GM18511 (cell line): ENCODE results near the gene GSG1L.

Experiments used
- ATAC-seq: cut with Tn5 transposase; IDR thresholded peaks from one replicate; pipeline ENCODE4 v1.9.1; 2021; ENCODE audit warnings: mild to moderate bottlenecking, moderate library complexity; ENCODE audit not compliant: unreplicated experiment

The GSG1L gene

DNA sequence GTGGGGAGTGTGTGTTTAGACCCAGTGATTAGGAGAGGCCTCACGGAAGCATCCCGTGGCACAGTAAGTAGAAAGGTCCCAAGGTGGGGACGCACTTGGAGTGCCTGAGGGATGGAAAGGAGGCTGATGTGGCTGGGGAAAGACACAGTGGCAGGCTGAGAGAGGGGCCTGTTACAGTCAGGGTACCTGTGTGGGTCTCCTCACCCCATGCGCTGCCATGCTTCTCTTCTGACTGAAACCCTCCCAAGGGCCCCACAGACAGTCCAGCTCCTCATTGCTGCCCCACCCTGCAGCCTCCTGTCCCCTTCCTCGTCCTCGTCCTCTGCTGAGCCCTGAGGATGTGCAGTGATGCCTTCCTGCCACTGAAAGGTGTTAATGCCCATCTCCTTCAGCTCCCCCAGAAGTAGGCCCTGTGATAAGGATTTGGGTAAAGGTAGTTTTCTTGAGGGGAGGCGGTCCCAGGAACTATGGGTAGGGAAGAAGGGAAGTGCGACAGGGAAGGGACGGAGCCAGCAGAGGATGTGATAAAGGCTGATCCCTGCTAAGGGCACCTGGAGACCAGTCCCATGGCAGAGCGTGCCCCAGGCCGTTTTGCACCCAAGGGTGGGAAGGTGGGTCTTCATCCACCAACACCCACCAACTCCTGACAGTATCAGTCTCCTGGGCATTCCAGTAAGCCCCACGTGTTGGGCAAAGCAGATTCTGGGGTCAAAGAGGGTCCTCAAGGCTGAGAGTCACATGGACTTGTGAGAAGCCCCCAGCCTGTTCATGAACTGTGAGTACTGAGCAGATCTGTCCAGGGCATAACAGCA is 237.2 kb downstream of the GSG1L start:
- no peak for ATAC-seq

DNA sequence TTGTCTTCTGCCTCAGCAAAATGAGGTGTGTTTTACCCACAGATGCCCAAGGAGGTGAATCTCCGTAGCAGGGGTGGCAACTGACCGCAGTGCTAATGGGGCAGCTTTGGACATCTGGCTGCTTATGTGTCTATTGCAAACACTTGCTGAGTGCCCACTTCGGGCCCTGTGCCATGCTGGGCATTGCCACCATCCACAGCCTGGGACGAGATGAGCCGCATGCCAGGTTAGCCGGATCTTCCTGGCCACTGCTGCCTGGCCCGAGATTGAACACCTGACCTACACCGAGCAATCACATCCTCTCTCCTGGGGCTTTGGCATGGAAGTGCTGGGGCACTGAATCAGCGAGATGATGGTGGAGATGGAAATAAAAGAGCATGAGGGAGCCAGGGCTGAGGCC is 238.7 kb downstream of the GSG1L start:
- no peak for ATAC-seq

DNA sequence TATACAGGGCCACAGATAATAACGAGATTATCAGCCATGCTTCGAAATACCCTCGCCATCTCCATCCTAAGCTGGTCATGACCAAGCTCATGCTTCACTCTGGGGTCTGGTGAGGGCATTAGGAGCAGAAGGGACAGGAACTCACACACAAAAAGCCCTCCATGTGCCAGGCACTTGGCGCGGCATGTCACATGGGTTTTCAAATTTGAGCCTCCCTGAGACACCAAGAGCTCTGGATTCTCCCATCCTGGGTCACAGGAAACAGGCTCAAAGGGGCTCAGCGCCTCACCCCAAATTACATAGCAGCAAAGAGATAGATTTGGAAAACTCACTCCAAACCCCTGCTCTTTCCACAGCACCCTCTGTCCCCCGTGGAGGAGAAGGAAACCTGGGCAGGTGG is 239.5 kb downstream of the GSG1L start:
- ATAC-seq, result no peak

DNA sequence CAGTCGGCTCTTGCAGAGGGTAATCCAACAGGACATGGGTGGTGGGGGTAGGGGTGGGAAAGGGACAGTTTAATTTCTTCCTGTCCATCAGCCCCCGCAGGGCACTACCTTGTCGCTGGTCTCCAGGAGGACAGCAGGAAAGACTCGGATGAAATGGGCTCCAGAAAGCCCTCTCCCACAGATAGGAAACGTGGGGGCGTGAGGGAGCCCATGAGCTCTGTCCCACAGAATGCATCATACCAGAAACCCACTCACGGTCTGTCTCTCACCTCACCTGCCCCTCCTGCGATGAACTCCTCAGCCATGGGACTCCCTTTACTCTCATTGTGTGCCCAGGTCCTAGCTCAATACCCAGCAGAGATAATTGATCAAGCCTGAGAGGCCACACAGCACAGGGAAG is 240.1 kb downstream of the GSG1L start:
- no peak for ATAC-seq

DNA sequence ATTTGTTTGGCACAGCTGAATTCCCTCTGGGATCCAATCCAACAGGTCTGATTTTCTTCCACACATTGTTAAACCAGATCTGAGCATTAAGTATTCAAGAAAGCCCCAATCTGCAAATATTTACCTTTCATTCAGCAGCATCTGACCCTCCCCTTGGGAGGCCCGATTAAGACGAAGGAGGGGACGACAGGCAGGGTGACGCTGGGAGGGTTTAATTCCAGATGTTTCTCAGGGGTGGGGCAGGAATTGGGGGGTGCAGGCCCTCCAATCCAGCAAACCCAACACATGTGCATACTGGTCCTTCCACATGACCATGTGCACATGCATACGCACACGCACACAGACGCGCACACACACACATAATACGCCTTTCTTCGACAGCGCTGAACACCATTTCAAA is 240.5 kb downstream of the GSG1L start:
- ATAC-seq, result no peak

DNA sequence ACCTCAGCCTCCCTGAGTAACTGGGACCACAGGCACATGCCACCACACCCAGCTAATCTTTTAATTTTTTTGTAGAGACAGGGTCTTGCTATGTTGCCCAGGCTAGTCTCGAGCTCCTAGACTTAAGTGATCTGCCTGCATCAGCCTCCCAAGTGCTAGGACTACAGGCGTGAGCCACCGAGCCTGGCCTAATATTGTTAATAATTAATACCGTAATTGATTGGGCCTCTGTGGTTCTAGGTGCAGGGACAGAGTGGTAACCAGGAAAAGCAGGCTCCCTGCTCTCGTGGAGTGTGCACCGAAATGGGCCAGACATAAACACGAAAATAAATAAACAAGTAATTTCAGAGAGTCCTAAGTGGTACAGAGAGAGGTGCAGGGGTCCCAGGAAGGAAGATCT is 241.0 kb downstream of the GSG1L start:
- no peak for ATAC-seq

DNA sequence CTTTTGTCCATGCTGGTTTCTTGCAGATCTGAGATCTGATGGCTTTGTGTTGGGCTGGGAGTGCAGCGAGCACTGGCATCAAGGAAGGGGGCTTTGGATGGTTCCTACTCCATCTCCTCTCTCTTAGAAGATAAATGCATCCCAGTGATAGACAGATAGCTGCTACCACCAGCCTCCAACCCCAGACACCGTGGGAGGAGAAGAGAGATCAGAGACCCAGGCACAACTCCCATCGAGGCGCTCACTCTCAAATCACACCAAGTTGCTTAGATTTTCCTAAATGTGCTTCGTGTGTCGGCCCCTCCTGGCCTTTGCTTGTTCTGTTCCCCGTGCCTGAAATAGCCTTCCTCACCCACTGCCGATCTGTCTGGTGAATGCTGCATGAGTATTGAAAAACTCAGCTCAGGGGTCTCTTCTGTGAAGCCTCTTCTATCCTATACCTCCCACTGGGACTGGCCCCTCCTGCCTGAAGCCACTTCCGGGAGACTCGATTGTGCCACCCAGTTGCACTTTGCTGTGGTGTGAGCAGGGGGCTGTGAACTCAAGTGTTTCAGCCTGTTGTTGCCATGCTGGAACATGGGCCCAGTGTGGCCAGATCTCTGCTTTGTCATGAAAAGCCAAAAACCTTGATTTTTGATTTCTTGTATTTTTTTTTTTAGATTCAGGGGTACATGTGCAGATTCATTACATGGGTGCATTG is 242.7 kb downstream of the GSG1L start:
- ATAC-seq, result no peak

DNA sequence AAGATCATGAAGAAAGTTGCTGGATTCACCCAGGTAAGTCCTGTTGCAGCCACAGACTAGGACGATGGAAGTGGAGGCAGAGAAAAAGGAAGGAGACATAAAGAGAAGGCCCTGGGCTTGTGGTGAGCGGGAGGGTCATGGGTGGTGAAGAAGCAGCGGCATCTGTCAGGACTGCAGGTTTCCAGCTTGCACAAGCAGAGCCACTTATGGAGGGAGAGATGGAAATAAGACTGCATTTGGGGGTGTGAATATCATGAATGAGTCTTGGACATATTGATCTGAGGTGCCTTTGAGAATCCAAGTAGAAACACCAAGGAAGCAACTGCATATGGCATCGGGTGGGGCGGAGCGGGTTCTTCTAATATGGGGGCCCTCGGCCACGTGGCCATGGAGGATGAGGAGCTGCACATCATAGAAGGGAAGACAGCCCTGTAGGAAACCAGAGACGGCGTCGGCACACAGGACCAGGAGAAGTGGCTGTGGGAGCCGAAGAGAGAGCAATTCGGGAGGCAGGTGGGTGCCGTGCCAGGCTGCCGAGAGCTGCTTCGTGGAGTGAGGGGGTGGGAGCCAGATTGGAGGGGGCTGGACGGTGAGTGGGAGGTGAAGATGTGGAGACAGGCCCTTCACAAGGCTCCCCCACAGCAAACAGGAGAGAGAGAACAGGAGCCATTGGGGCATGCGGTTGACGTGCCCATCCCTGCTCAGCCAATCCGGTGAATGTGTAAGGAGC is 243.5 kb downstream of the GSG1L start:
- no peak for ATAC-seq

DNA sequence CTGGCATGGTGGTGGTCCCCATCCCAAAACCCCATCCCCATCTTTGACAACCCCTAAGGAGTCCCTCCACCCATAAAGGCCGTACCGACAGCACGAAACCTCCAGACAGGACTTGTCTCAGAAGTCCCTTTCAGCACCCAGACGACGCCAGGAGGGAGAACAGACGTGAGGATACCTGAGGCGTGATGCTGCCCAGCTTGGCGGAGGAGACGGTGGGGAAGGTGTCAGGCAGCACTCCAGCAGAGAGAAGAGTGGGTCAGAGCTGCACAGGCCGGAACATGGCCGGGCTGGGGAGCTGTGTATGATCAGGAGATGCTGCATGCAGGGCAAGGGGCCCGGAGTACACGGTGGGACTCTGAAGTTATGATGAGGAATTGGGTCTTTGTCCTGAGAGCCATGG is 244.2 kb downstream of the GSG1L start:
- ATAC-seq, result no peak

DNA sequence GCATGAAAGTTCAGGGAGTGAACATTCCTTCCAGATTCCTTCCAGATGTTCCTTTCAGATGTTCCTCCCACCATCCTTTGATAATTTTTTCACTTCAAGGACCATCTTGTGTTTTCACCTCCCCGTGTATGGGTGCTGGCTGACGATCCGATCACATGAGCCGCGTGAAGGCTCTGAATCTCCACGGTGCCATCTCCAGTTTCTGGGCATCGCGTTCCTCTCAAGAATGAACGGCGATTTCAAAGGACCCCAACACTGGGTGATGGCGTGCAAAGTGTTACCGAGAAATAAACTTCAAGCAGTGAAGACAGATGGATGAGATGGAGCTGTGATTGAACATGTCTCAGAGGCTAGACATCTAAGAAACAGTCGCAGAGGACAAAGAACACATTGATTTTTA is 245.3 kb downstream of the GSG1L start:
- ATAC-seq, result no peak

DNA sequence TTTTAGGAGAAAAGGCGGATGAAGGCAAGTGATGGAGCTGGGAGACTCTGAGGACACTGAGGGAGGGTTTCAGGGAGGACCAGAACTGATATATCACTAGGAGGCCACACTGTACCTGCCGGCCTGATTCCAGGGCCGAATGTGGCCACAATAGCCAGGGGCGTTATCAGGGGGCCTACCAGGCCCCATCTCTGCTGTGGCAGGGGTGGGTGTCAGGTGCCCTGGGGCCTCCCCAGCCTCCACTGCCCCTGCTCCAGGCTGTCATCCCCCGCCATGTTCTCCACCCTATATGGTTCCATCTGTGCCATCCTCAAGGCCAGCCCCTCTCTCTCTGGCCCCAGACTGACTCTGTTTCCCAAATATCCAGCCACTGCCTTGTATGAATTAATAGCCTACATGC is 246.5 kb downstream of the GSG1L start:
- no peak for ATAC-seq

DNA sequence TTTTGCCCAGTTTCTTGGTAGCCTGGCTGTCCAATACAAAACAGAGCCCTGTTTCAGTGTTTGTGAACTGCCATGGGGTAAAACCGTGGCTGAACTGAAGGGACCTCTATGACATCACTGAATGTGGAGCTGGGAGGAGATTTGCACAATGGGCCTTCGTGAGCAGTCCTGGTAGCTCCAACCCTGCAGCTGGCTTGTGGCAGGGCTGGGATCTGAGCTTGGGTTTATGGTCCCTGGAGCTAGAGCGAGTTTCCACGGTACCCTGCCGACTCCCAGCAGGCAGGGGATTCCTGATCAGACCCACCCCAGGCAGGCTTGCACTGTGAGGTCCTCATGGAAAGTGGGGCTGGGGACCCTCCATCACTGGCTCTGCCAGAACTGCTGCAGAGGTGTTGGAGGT is 247.0 kb downstream of the GSG1L start:
- ATAC-seq, result no peak

DNA sequence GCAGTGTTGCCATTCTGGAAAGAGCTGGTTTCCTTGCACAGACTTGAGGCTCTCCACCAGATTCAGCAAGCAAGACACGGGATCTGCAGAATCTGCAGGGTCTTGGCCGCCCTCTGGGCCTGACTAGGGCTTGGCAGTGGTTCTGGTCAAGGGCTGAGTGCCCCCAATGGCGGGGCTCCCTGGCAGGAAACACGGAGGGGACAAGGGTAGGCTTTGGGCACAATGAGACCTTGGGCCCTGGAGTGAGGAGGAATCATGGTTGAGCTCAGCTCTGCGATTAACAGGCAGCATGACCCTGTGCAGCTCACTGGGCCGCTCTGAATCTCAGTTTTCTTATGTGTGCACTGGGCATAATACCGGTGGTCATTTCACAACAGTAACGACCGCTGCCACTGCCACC is 249.9 kb downstream of the GSG1L start:
- no peak for ATAC-seq

DNA sequence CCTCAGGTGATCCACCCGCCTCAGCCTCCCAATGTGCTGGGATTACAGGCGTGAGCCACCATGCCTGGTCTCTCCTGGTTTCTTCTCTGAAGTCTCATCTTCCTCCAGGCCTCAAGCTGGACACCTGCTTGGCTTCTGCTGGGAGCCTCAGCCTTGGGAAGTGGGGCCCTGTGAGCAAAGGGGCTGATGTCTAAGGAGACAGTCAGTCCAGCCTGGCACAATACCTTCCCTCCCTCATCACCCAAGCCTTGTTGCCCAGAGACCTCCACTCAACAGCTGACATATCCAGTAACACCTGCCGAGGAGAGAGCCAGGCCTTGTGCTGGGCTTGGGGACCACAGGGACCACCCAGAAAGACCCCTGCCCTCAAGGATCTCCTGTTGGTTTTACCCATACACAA is 251.6 kb downstream of the GSG1L start:
- no peak for ATAC-seq

DNA sequence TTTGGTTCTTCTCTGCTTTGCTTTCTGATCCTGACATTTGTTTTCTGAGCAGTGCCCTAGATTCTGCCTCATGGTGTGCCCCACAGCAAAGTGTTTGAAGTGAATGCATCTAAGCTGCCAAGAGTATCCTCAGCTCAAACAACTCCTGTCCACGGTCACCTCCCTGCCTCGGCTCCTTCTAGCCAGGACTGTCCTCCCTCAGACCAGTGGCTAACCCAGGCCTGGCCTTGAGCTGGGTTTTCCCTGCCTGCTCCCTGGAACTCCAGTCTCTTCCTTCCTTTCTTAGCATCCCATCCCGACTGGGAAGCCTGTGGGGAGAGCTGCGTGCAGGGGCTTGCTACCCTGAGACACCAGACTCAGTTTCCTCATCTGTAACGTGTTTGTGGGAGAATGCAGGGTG is 256.5 kb downstream of the GSG1L start:
- no peak for ATAC-seq

DNA sequence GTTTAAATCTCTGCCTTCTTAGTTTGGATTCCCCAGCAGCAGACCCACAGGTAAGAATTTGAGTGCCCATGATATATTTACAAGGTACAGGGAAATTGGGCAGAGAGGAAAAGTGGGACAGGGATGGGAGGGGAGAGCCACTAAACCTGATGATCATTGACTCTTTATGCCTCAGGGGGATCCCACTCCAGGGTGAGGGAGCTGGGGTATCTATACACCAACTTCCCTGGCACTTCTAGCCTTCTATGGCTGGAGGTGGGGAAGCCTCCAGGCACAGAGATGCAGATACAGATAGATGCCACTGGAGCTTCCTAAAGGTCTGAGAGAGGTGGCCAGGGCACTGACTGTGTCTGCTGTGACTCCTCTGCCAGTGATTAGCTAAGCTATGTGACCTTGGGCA is 257.1 kb downstream of the GSG1L start:
- no peak for ATAC-seq

DNA sequence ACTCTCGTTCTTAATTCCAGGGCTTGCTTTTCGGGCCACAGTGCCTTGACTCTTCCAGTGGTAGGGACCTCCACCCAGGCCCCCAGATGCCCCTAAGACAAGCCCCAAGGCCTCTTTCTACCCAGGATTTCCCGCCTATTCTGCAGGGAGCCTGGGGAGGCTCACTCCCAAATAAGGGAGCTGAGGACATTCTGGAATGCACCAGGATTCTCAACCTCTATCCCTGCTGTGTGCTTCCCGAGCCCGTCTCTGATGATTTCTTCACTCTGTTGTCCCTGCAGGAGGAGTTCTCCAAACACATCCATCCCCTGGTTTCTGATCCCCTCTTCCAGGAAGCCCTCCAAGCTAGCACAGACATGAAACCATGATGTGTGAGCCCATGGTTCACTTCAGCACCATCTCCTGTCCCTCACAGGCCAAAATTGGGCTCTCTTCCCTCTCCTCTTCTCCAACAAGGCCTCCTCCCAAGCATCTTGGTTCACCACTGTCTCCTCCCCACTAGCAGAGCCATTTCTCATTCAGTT is 257.6 kb downstream of the GSG1L start:
- ATAC-seq, result no peak

DNA sequence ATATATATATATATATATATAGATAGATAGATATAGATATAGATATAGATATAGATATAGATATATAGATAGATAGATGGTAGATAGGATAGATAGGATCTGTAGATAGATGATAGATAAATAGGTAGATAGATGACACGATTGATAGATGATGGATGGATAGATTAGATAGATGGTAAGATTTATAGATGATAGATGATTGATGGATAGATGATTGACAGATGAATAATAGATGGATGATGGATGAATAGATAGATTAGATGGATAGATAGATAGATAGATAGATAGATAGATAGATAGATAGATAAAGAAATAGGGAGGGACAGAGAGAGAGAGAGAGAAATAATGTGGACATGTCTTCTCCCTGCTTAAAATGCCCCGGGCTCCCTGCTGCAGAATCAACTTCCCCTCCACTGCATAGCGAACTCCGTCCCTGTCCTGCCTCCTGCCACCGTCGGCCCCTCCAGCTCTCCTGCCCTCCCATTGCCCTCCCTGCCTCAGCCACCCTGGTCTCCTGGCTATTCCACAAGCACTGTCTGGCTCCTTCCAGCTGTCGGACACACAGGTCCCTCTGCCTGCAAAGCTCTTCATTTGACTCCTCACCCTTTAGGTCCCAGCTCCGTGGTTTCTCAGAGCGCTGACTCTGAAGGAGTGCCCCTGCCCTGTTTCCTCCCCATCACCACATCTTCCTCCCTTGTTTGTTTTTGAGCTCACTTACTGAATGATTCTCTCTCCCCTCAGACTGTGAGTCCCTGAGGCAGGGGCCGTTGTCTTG is 259.6 kb downstream of the GSG1L start:
- no peak for ATAC-seq

DNA sequence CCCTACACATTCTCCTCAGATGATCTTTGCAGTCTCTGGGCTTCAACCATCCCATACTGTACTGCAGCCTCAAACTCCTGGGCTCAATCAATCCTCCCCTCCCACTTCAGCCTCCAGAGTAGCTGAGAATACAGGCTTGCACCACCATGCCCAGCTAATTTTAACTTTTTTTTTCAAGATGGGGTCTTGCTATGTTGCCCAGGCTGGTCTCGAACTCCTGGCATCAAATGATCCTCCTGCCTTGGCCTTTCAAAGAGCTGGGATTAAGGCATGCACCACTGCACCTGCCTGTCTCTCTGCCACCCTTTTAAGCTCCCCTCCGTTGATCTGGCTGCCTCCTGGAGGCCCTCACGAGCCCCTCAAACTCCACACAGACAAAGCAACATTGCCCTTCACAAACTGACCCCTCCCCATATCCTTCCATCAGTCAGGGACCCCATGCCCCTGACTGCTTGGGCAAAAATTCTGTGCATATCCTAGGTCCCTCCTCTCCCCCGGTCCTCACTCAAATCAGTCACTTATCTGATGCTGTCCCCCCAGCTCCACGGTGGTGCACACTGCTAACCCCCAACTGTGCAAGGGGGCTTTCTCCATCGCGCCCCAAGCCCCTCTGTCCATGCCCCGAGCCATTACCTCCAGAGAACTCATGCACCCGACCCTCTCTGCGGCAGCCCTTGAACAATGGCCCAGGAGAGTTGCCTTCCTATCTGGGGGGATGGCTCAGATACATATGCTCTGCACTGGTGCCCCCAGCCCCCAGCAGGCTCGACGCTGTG is 260.7 kb downstream of the GSG1L start:
- ATAC-seq, result no peak

DNA sequence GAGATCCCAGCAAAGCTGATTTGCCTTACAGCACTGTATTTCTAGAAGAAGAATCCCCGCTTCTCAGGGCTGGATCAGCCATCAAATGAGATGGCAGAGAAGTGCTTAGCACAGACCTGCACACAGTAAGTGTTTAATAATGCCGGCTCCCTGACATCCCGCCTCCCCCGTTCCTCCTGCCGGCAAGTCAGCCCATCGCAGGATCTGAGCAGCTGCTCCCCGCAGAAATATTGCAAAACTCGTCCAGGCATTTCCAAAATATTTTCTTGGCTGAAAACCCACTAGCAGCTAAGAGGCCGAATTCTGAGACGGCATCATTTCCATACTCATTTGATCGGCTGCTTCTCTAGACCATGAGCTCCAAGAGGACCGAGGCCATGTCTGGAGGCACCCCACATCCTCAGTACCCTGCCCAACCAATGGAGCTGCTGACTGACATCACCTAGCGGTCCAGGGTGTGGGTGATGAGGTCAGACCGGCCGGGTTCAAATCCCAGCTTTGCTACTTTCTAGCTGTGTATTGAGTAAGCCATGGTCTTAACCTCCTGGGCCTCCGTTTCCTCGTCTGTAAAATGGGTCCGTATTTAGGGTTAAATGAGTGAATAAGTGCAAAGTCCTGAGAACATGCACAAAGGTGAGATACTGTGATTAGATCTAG is 262.1 kb downstream of the GSG1L start:
- ATAC-seq, result no peak
